AG09319 (cell line): ENCODE results near the gene HDLBP.

Experiments
- DNase-seq: peaks from one replicate; pipeline ENCODE4 v3.0.0-alpha.2; 2010; ENCODE audit warnings: low read depth; ENCODE audit errors: extremely low read depth
- TF ChIP-seq, protein P1 (sequence below): IDR thresholded peaks from 2 replicates; pipeline ENCODE4 v1.5.1; 2011; ENCODE audit warnings: low read depth, mild to moderate bottlenecking, inconsistent platforms, low read length, moderate library complexity

Gene HDLBP

DNA sequence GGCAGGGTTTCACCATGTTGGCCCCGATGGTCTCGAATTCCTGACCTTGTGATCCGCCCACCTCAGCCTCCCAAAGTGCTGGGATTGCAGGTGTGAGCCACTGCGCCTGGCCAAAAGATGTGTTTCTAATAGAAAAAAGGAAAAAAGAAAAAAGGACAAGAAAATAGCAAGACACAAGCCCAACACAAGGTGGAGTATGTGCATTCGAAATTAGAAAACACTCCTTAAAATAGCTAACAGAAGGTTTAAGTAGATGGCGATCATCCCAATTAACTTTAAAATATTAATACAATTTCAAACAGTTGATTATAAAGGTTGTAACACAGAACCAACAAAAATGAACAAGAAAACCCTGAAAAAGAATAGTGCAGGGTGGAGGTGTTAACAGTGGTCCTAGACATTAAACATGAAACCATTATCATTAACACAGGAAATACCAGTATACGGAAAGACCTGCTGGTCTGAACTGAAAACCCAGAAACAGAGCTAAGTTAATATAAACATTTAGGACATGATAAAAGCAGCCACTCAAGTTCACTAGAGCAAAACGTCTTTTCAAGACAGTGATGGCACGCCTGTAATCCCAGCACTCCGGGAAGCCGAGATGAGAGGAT, 57.9 kb downstream of the HDLBP start:
- TF ChIP-seq, protein P1, sequence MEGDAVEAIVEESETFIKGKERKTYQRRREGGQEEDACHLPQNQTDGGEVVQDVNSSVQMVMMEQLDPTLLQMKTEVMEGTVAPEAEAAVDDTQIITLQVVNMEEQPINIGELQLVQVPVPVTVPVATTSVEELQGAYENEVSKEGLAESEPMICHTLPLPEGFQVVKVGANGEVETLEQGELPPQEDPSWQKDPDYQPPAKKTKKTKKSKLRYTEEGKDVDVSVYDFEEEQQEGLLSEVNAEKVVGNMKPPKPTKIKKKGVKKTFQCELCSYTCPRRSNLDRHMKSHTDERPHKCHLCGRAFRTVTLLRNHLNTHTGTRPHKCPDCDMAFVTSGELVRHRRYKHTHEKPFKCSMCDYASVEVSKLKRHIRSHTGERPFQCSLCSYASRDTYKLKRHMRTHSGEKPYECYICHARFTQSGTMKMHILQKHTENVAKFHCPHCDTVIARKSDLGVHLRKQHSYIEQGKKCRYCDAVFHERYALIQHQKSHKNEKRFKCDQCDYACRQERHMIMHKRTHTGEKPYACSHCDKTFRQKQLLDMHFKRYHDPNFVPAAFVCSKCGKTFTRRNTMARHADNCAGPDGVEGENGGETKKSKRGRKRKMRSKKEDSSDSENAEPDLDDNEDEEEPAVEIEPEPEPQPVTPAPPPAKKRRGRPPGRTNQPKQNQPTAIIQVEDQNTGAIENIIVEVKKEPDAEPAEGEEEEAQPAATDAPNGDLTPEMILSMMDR, result no peak
- DNase-seq, result no peak

DNA sequence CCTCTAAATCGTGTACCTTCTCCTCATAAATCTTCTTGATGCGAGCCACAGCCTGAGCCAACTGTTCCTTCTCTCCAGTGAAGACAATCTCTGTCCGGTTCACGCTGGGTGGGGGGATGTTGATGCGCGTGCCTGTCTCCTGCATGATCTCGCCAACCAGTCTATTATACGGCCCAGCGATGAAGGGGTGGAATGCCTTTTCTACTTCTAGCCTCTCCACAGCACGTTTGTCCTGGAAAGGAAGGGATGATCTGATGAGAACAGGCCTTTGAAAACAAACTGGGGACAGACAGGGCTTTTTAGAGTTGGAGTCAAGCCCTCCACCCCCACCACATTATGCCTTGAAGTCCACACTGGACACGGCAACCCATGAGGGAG, 59.3 kb downstream of the HDLBP start:
- TF ChIP-seq, protein P1, result no peak
- DNase-seq, result no peak

DNA sequence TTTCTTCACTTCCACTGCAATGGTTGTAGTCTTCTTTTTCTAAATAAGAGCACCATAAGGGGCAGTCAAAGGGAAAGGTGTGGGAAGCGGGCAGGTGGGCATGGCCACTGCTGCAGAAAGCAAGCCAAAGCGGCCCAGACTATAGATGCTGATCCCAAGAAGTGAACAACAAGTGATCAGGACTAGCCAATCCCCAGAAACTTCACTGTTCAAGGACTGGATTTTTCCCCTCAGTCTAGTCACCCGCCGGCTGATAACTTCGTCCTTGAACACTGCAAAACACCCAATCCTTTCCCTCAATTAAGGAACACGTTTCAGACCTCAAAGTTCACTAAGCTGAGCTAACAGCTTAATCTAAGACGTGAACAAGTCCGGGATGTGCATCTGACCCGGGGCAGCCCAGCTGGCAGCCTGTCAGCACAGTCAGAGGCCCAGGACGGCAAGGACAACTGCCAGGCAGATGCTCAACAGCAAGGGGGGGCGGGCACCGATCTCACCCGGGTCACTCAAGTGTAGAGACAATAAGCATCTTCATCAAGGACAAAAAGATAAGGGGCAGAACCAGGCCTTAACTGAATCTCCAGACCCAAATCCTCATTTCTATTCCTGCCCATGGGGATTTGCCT, 59.8 kb downstream of the HDLBP start:
- DNase-seq, result no peak
- TF ChIP-seq, protein P1, result no peak

DNA sequence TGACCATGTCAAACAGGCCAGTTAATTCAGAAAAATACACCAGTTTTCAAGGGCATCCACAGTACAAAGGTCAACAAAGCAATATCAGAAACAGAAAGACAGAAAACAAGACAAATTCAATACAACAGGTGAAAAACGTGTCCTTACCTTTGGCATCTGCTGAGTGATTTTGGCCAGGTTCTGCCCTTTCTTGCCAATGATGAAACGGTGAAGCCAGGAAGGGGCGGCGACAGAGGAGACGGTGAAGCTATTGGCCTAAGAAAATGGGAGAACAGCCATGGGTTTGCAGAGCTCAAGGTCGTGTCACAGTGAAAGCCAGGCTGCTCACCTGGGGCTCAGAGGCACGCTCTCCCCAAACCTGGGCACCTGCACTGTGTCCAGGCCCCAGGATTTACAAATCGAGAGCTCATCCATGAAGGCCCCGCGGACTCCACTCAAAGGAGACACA, 60.5 kb downstream of the HDLBP start:
- TF ChIP-seq, protein P1, result no peak
- DNase-seq, result no peak

DNA sequence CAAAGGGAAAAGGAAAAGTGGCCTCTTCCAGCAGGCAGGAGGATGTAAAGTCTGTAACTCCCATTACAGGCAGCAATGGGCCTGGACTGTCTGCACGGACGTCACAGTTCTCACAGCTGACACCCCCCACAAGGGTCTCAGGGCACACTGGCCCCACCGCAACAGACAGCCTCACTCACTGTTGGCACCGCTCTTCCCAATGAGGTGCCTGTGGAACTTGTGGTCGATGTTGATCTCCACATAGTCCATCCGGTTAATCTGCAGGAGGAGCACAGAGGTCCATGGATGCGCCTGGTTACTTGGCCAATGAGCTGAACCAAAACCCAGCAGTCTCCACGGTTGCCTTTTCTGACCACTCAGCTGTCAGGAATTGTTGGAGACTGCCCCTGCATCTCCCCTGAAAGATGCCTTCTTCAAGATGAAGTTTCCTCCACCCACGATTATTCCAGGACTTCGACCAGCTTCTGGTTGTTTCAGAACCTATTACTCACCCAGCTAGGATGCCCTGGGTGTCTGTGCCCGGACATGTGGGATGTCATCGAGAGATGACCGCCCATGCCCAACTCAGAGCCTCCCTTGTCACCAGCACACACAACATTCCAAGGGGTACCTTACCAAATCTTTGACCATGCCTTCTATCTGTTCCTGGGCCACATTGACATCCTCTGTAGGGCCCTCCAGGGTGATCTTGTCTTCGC, 62.5 kb downstream of the HDLBP start:
- DNase-seq, result no peak
- TF ChIP-seq, protein P1, result no peak

DNA sequence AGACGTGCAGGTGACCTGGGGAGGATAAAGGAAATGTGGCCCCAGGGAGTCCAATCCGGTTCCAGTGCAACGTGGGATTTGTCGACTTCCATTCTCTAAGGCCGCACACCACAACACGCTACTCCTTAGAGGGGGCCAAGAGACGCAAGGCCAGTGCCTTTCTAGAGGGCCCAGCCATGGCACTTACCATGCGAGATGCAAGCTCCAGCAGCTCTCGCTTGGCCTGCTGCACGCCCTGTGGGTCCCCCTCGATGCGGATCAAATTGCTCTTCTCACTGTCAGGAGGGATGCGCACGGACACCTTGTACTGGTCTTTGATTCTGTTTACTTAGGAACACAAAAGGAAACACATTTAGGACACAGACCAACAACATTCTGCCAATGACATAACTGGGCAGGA, 65.8 kb downstream of the HDLBP start:
- TF ChIP-seq, protein P1, result no peak
- no peak for DNase-seq

DNA sequence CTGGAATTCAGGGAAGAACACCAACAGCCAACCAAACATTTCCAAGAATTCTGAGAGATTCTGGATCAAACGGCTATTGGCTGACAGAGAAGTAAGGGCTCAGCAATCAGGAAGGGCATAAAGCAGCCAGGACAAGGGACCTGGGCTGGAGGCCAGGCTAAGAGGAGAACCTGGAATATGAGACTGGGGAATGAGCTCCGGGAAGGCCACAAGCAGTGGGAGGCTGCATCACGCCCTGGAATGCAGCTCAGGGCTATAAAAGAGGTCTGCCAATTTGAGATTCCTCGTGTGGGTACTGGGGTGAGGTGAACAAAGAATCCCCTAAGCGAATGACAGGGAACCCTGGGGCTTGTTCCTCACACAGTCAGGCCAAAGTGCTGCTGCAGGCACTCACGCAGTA, 66.6 kb downstream of the HDLBP start:
- DNase-seq, result no peak
- TF ChIP-seq, protein P1, result no peak
